Osteocyte (in vitro differentiated cells): Measurements from ENCODE around the gene NIPAL3. TPM values are rescaled to one million over a fixed set of nuclear protein-coding genes. Genes with fewer than 3 reads are reported as not detected.
A peak's percentile ranks its signal among the peaks of the same experiment; 100 is the strongest.

Source experiments
- DNase-seq: peaks from one replicate; pipeline ENCODE4 v3.0.0; 2021; ENCODE audit warnings: mixed read lengths; ENCODE audit not compliant: unreplicated experiment; ENCODE audit errors: extremely low spot score
- H3K27ac Mint-ChIP-seq: one replicate; pipeline ENCODE4 v1.8.0; 2021; ENCODE audit warnings: mild to moderate bottlenecking, mixed read lengths; ENCODE audit not compliant: unreplicated experiment
- H3K27me3 Mint-ChIP-seq: one replicate; pipeline ENCODE4 v1.8.0; 2021; ENCODE audit warnings: mixed read lengths; ENCODE audit not compliant: unreplicated experiment
- H3K36me3 Mint-ChIP-seq: one replicate; pipeline ENCODE4 v1.8.0; 2021; ENCODE audit warnings: mixed read lengths; ENCODE audit not compliant: unreplicated experiment
- H3K4me1 Mint-ChIP-seq: one replicate; pipeline ENCODE4 v1.8.0; 2021; ENCODE audit warnings: mixed read lengths; ENCODE audit not compliant: unreplicated experiment
- H3K4me3 Mint-ChIP-seq: one replicate; pipeline ENCODE4 v1.8.0; 2021; ENCODE audit warnings: mild to moderate bottlenecking, moderate library complexity, mixed read lengths; ENCODE audit not compliant: unreplicated experiment
- H3K9me3 Mint-ChIP-seq: one replicate; pipeline ENCODE4 v1.8.0; 2021; ENCODE audit warnings: mixed read lengths; ENCODE audit not compliant: unreplicated experiment
- CTCF ChIP-seq: fragments of 200-600 bp; sonication (generic); IDR thresholded peaks from 2 replicates; pipeline ENCODE4 v1.5.0; 2021; ENCODE audit warnings: antibody characterized with exemption, mild to moderate bottlenecking, moderate library complexity
- total RNA-seq: library from RNA; stranded (reverse); gene quantifications from 2 replicates; pipeline ENCODE4 v1.2.1, GENCODE V29; 2021

The NIPAL3 gene
- total RNA-seq, 1 donor from 2014 or later: 25.8 TPM

GRCh38 chr1:24373710-24374109 is 41.9 kb upstream of the NIPAL3 start:
- Mint-ChIP-seq H3K36me3 (peaks cover 5% of the 10 kb centered on the region), H3K4me3 (no peak overlapping the region), H3K27ac (no peak overlapping the region), H3K27me3 (no peaks in the 10 kb centered on the region), H3K9me3 (no peaks in the 10 kb centered on the region), H3K4me1 (peaks cover 7% of the 10 kb centered on the region)
- no peak for DNase-seq
- no peak for TF ChIP-seq CTCF

GRCh38 chr1:24374891-24375786 is 40.5 kb upstream of the NIPAL3 start:
- Mint-ChIP-seq H3K27ac (no peak overlapping the region), H3K27me3 (no peaks in the 10 kb centered on the region), H3K4me1 (peaks cover 7% of the 10 kb centered on the region), H3K4me3 (no peak overlapping the region), H3K9me3 (no peaks in the 10 kb centered on the region), H3K36me3 (peaks cover 5% of the 10 kb centered on the region)
- no peak for DNase-seq
- no peak for TF ChIP-seq CTCF

GRCh38 chr1:24379733-24380315 is 35.8 kb upstream of the NIPAL3 start:
- TF ChIP-seq CTCF: no peak
- DNase-seq: peak; percentile 6
- Mint-ChIP-seq H3K4me1 (peaks cover 13% of the 10 kb centered on the region), H3K27me3 (no peaks in the 10 kb centered on the region), H3K36me3 (peaks cover 5% of the 10 kb centered on the region), H3K27ac (no peak overlapping the region), H3K9me3 (no peaks in the 10 kb centered on the region), H3K4me3 (no peak overlapping the region)

- Mint-ChIP-seq H3K27ac (no peak overlapping the region), H3K9me3 (no peaks in the 10 kb centered on the region), H3K4me3 (no peak overlapping the region), H3K27me3 (no peaks in the 10 kb centered on the region), H3K36me3 (peaks cover 5% of the 10 kb centered on the region), H3K4me1 (peaks cover 14% of the 10 kb centered on the region)
- peak; percentile 53 for DNase-seq
- no peak for TF ChIP-seq CTCF
Measured at GRCh38 chr1:24380508-24380907, 35.1 kb upstream of the NIPAL3 start.

GRCh38 chr1:24381256-24381655 is 34.3 kb upstream of the NIPAL3 start:
- DNase-seq: peak; percentile 15
- Mint-ChIP-seq H3K4me3 (no peak overlapping the region), H3K27me3 (no peaks in the 10 kb centered on the region), H3K4me1 (peaks cover 20% of the 10 kb centered on the region), H3K36me3 (peaks cover 5% of the 10 kb centered on the region), H3K27ac (no peak overlapping the region), H3K9me3 (no peaks in the 10 kb centered on the region)
- no peak for TF ChIP-seq CTCF
